Eye (tissue), 1 donor: ENCODE results near the gene RASEF.

Experiments
- DNase-seq: peaks from one replicate; pipeline ENCODE4 v3.0.0-alpha.2; 2015

Gene RASEF

DNA sequence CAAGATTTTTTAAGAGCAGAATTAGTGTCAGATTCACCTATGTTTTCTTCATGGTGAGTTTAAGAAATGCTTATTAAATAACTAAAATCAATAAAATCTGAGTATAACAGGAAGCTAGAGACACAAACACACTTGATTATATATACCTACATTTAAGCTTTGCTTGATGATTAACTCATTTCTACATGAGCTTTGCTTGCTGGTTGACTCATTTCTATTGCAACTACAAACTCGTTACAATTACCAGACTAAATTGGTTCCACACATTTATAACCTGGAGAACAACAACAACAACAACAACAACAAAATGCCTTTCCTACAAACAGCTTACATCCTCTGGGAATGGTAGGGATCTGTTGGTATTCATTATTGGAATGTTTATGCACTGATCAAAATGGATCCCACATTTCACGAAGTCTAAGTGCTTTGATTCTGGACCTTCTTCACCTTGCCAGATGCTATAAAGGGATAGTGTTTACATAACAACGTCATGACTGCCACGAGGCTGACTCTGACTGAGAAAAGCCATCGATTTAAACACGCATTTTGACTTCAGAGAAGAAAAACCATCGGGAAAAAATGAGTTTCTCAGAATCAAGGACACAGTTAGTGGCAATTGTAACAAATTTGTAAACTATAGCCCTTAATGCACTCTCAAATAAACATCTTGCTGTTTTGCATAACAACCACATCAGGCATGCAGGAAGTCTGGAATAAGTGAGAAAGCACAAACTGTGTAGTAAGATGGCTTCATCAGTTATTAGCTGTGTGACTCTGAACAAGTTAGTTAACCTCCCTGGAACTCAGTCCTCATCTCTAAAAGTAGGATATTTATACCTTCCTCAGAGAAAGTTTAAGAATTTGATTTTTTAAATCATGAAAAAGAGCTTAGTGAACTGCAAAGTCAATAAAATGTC is 49.8 kb downstream of the RASEF start:
- peak; percentile 48 for DNase-seq

DNA sequence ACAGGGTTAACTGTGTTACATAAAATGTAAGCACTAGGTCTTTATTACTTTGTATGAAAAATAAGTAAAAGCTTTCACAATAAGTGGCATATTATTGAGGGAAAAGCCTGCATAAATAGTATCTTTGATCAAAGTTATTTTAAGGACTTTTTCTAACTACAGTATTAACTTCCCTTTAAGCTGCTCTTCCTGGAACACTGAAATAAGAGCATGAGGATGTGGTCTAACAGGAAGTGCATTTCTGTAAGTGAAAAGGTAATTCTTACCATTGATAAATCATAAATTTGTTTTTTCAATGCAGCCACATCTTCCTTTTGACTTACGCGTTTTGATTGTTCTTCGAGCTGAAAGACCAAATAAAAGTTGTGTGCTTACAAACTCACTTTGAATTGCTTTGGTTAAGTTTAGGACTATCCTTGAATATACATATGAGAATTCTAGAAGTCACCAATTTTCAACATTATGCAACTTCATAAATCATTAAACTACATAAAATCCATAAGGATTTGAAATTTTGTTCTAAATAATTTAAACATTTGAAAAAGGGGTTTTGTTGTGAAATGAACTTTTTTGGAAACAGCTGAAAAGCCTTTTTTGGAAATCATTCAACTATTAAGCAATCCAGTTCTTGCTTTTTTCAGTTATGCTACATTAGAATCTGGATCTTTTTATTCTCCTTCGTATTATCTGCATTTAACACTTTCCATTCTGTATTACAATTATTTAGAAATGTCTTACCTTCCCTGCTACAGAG is 50.6 kb downstream of the RASEF start:
- DNase-seq: peak; percentile 23

DNA sequence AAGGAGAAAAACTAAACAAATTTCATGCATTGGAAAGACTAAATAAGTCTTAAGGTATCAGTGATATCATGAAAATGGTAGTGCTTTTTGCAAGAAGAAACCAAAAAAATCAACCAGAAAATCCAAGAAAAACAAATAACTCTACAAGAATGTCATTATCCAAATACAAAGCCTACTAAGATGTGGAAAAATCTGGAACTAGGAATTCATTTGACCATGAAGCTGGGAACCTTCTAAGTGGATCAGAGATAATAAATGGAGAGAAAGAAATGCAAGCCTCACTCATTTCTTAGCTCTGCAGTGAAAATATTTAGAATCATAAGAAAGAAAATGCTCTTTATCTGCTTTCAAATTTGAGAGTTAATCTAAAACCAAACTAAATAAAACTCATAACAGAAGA is 51.3 kb downstream of the RASEF start:
- DNase-seq: no peak

DNA sequence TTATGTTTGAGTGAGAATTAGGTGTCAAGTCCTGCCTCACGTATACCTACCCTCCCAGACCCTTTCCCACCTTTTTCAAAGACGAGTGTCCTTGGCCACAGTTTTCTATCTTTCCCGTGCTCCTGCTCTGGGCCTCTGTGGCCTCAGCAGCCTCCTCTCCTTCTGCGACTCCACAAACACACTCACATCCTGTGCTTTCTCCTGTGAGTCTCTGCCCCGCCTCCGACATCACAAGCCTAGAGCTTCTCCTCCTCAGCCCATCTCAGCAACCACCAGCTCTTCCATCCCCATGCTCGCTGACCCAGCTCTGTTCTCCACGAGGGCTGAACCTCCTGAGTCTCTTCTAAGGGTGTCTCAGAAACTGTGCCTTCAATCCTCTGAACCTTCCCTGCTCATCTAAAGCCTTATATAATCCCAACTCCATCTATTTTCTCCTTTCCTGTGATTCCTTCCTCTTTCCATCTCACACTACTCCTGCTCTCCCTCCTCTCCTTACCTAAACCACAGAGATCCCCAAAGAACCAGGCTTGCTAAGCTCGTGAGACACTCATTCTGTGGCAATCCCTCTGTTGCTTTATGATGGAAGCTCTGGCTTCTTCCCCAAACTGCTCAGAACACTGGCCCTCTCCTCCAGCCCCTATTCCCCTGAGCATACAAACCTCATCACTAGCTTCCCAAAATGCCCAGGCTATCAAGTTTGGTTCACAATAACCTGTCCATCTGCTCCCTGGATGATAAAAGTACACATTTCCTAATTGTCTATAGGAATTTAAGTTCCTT is 55.2 kb downstream of the RASEF start:
- no peak for DNase-seq

DNA sequence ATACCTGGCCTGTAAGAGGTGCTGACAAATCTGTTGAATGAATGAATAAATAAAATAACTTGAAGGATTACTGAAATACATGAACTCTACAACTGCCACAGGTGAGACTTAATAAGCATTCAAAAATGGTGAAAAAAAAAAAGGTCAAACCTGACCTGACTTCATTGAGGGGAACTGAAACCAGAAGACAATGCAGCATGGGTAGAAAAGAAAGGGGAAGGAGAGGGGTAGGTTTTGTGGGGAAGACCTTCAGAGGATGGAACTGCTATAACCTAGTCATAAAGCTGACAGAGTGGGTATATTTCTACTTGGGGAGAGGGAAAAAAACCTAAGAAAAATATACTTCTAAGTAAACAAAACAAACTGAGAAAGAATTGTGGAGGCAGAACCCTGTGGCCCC is 56.6 kb downstream of the RASEF start:
- no peak for DNase-seq

DNA sequence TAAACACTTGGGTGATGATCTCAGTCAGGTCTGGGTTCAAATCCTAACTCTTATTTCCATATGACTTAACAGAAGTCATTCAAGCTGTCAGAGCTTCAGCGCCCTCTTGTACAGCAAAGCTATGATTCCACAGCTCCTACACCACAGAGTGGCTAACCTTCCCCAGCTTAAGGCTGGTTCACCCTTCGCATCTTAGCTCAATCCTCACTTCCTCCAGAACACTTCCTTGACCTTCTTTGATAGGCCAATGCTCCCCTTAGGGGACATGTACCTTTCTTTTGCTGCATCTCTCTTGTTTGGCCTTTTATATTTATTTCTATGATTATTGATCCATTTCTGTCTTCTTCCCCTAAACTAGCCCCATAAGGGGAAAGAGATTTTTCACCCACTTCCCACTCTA is 57.0 kb downstream of the RASEF start:
- DNase-seq: no peak

DNA sequence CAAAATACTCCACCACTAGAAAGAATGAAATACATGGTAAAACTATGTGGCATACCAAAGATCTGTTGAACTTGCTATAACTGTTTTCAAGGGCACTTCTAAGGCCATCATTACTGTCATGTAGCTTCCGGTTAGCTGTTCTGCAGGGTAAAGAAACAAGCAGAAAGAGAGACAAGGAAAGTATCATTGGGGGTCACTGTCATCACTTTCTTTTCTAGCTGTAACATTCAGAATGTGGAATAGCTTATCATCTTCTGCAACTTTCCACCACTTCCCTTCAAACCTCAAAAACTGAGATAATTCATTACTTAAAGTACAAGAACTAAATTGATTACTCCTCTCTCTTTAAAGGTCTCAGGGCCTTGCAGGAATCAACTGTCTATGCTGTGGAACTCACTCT is 57.6 kb downstream of the RASEF start:
- no peak for DNase-seq

DNA sequence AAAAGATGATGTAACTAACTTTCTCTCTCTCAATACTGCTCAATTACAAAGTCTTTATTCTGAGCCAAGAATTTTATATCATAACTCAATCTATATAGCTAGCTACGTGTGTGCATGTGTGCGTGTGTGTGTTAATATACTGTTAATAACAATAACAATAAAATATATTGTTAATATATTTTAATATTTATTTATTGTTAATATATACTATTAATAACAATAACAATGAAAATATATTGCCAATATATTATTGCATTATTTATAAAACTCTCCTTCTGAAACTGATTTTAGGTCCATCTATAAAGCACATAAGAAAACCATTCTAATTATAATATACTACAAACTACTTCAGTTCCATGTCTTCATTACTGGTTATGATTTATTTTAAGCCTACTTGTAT is 60.6 kb downstream of the RASEF start:
- DNase-seq: no peak

DNA sequence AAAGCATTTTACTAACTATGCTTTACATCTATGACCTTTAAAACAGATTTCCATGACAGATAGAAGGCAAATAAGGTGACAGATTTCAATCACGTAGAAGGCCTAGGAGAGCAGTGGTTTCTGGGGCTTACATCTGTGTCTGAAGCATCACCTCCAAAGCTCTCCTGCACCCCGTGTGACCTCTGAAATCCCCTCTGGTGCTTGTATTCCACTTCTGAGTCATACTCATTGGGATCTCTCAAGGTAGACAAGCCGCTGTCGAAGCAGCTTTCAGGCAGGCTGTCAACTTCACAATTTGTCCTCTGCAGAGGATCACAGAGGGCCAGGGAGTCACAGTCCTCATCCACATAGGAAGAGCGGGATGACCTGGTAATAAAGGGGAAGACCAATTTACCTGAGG is 62.2 kb downstream of the RASEF start:
- DNase-seq: no peak

DNA sequence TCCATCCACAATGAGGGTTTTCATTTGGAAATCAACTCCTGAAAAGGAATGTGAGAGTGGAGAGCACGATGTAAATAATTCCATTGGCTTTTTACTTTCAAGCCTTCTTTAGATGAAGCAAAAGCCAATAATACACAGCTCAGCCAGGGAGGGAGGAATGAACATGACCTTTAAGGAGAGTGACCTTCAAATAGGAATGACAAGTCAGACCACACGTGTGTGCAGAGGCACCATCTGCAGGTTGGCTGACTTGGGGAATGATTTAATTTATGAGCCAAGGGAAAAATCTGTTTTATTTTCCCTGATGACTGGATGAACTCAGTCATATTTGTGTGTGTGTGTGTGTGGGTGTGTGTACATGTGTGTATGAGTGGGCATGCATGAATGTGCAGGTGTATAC is 64.5 kb downstream of the RASEF start:
- DNase-seq: no peak

DNA sequence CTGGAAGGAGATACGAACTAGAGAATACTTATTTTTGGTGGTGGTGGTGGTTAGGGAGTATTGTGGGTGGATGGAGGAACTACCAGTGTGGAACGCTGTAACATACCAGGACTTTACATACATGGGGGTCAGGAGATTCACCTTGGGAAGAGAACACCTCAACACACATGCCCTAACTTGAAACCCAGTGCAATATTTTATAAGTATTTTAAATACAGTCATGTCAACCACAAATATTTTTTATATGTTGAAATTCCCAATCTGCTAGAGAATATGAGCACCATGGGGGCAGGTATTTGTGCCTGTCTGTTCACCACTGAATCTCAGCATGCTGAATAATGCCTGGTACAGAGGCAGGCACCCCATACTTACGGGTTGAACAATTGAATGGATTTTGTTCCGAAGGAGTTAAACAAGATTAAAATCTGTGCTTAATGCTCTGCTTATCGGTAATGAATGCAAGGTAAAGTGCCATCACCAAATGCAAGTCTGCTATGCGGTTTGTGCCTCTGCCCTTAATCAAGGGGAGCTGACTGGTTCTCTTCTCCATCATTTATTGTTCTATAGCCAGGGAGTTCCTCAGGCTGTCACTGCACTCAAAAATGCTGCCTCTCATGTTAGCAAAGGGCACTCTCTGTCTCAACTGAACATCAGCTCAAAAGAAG is 65.3 kb downstream of the RASEF start:
- DNase-seq: no peak

DNA sequence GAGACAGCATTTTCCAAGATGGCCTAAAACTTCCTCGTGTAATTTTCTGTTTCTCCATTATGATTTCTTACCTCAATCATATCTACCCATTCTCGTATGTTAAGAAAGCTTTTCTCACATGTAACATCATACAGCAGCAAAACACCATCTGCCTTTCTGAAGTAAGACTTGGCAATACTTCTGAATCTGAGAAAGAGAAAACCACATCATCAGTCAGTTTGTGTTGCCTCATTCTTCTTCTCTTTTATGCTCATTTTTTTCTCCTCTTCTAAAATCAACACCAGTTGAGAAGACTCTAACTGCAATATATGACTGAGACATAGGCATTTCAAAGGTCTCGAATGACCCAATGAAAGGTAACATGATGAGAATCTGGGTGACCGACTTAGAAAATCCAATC is 66.0 kb downstream of the RASEF start:
- DNase-seq: no peak

DNA sequence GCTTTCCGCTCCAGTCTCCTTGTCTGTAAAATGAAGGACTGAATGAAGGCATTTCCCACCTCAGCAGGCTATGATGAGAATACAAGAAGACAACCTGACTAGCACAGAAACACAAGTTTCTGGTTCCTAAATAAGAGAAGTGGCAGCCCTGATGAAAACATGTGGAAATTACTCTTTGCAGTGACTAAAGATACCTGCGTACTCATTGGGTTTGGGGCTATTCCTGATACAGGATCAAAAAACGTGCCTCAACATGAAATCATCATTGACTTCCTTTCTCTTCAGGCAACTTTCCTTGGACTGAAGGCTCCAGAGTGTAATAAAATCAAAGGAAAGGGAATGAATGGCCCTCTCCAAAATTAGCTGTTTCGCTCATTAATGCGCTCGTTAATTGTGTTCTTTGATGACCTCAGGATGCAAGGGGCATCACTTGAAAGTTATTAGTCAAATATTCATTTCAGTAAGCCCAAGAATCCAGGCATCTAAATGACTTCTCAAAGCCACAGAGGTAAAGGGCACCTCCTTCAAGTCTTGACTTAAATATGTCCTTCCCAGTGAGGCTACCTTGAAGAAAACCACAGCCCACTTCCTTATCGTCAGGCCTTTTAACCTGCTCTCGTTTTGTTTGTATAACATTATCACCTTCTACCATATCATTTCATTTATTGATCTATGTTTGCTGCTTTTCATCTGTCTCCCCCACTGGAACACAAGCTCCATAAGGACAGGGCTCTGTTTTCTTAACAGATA is 68.9 kb downstream of the RASEF start:
- no peak for DNase-seq

DNA sequence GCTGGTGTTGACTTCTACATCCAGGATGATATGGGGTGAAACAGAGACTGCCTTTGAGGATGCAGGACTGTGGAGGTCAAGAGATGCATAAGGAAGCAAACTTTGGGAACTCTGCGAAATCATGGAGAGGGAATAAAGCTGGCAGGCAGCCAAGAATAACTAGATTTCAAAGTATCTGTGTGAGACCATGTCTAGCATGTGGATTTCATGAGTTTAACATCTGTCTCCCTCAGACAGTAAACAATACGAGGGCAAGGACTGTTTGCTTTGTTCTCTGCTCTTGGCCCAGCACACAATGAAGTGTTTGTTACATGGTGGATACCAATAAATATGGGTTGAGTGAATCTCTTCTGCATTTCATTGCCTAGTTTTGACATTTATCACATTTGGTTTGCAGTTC is 71.3 kb downstream of the RASEF start:
- DNase-seq: peak; percentile 75

DNA sequence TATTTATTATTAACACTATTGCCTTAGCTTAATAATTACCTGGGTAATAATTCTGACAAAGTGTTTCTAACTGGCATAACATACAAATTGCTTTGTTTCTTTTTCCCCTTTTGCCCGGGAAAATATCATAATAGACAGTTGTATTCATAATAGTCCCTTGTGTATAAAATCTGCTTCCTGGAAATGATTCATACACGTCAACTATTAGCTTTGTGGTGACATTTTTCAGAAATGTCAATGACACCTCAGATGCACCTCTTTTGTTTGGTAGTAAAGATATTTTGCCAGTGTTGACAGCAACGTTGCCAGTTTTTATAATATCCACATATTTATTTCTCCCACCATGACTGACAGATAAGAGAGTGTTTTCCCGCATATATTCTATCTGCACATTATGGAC is 73.0 kb downstream of the RASEF start:
- no peak for DNase-seq

DNA sequence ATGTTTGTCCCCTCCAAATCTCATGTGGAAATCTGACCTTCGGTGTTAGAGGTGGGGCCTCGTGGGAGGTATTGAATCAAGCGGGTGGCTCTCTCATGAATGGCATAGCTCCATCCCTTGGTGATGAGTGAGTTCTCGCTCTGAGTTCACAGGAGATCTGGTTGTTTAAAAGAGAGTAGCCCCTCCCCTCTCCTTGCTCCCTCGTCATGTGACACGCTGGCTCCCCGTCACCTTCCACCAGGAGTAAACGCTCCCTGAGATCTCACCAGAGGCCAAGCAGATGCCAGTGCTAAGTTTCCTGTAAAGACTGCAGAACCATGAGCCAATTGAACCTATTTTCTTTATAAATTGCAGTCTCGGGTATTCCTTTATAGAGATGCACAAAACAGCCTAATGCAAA is 74.5 kb downstream of the RASEF start:
- DNase-seq: no peak

DNA sequence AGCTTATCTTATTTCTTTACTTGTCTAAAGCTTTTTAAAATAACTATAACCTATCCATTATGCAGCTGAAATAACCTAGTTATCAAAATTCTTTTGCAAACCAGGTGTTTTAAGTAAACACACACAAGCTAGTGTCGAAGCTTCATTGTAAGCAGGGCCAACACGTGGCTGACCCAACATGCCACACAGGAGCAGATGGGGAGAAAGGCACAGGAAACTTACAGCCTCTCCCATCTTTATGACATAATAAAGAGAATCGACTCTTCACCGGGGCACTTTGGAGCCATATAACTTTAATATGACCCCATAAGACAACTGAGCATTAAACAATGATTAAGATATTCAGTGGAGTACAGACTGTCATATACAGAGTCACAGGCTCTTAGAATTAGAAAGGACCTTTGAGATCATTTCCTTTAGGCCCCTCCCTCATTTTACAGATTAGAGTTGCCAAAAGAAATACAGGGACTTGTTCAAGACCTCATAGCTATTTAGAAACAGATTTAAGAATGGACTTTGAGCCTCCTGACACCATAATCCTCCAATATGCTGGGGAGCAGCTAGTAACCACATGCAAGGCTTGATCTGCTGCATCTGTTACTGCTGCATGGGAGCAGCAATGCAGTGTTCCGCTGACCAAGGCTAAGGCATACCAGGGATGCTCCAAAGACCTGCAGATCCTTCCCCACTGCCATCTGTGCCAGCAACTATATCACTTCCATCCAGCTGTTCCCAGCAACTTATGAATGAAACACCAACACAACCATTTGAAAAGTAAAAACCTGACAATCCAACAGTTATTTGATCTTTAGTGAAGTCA is 75.4 kb downstream of the RASEF start:
- no peak for DNase-seq

DNA sequence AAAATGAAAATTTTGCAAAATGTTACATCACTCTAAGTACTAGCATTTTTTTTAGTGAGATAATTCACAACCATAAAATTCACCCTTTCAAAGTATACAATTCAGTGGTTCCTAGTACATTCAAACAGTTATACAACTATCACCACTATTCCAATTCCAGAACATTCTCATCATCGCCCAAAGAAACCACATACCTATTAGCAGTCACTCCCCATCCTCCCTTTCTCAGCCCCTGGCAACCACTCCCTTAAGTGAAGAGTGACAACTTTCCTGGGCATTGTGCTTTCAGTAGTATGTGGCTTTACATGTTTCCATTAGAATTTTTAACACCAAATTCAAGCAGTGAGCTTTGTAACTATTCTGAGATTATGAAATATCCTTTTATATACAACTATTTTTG is 81.4 kb downstream of the RASEF start:
- DNase-seq: no peak

DNA sequence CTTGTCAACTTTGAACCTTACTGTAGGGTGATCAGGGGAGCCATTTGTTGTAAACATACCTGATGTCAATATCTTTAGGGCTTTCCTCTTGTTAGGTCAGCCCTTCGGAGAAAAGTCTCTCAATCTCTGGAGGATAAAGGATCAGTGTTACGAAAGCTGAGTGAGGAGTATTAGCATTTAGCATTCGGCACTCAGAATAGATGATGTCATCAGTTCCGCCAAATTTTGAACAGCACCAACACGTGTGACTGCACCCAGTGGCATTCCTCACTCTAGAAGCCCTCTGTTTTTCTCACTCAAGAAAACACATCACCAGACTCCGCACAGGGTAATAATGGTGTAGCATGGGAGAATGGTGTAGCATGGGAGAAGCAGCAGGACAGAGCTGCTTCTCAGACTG is 87.8 kb downstream of the RASEF start:
- no peak for DNase-seq

DNA sequence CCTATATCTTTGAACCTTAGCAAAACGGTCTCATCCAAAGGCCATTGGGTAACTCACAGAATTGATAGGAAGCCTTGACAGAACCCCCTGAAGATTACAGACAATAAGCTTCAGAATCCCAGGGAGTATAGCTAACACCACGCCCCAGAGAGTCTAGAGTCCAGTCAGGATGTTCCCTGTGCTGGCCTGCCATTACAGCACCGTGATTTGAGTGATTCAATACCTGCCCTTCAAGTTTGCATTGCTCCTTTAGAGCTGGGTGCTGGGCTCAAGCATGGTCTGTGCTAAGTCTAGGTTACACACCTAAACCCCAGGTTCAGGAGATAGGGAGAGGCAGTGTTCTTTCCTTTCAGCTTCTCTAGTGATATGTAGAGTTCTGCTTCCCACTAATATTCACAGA is 90.5 kb downstream of the RASEF start:
- DNase-seq: no peak

DNA sequence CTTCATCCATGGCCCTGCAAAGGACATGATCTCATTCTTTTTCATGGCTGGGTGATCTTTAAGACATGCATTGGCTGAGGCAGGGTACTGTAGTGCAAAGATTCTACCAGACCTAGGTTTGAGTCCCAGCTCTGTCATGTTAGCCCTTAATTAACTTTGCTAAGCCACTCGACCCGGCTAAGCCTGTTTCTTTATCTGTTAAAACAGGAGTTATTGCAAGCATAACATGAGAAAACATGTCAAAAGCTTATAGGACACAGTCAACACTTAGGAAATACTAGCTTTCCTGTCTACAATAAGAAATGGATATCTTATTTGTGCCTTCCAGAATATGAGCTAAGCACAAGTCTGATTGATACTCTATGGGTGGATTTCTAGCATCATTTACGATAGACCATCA is 92.6 kb downstream of the RASEF start:
- no peak for DNase-seq
